MCF 10A (cell line): ENCODE measurements around the gene C1QL1. TPM values are rescaled to one million over a fixed set of nuclear protein-coding genes. Genes with fewer than 3 reads are reported as not detected.

Source experiments
- BruUV-seq: library from RNA; stranded (reverse); fragments of 400-500 nt; replicated peaks from 2 replicates; lab custom pipeline; 2021; lab: Mats Ljungman, UMichigan
- CTCF ChIA-PET: fragments of 300-600 bp; sonication (Branson Sonifier 250); formaldehyde crosslinking; extraction: SDS; loops from one replicate; lab custom pipeline; 2021; ENCODE audit warnings: antibody characterized with exemption, inconsistent platforms; lab: Yijun Ruan, JAX
- POLR2A ChIA-PET: fragments of 300-600, 350-650 bp; sonication (Branson Sonifier 250); formaldehyde crosslinking; extraction: SDS; loops from one replicate; lab custom pipeline; 2020; ENCODE audit warnings: antibody characterized with exemption, inconsistent platforms; lab: Yijun Ruan, JAX
- DNase-seq: peaks from one replicate; pipeline ENCODE4 v3.0.0-alpha.2; 2018; ENCODE audit not compliant: unreplicated experiment
- H3K27ac Mint-ChIP-seq: one replicate; pipeline ENCODE4 v1.8.0; 2022; ENCODE audit warnings: mild to moderate bottlenecking, low read depth, mixed read lengths; ENCODE audit not compliant: unreplicated experiment
- H3K27me3 Mint-ChIP-seq: one replicate; pipeline ENCODE4 v1.8.0; 2022; ENCODE audit warnings: mixed read lengths; ENCODE audit not compliant: insufficient read depth, unreplicated experiment
- H3K36me3 Mint-ChIP-seq: one replicate; pipeline ENCODE4 v1.8.0; 2022; ENCODE audit warnings: mild to moderate bottlenecking, moderate library complexity, mixed read lengths; ENCODE audit not compliant: insufficient read depth, unreplicated experiment
- H3K4me1 Mint-ChIP-seq: one replicate; pipeline ENCODE4 v1.8.0; 2022; ENCODE audit warnings: mixed read lengths; ENCODE audit not compliant: insufficient read depth, unreplicated experiment
- H3K4me3 Mint-ChIP-seq: one replicate; pipeline ENCODE4 v1.8.0; 2022; ENCODE audit warnings: mild to moderate bottlenecking, moderate library complexity, mixed read lengths; ENCODE audit not compliant: unreplicated experiment
- H3K9me3 Mint-ChIP-seq: one replicate; pipeline ENCODE4 v1.8.0; 2022; ENCODE audit warnings: mixed read lengths; ENCODE audit not compliant: unreplicated experiment
- intact Hi-C: fragments of 100-400 bp; cut with micrococcal nuclease; formaldehyde crosslinking; loops from 2 replicates; pipeline ENCODE4 v1.14.1; 2022
- total RNA-seq: library from RNA; stranded (reverse); gene quantifications from 2 replicates; pipeline ENCODE4 v1.2.3, GENCODE V29; 2022
- TF ChIP-seq, protein P1 (sequence below): fragments of 200-600 bp; IDR thresholded peaks from one replicate; pipeline ENCODE4 v1.8.0; 2022; ENCODE audit warnings: antibody characterized with exemption, mild to moderate bottlenecking; ENCODE audit not compliant: unreplicated experiment

C1QL1 gene
- total RNA-seq, 1 experiment from 2014 or later = 0.96 TPM

- no peaks in the 10 kb centered on the region for H3K9me3 Mint-ChIP-seq
- H3K36me3 Mint-ChIP-seq = no peaks in the 10 kb centered on the region
- TF ChIP-seq, protein P1, sequence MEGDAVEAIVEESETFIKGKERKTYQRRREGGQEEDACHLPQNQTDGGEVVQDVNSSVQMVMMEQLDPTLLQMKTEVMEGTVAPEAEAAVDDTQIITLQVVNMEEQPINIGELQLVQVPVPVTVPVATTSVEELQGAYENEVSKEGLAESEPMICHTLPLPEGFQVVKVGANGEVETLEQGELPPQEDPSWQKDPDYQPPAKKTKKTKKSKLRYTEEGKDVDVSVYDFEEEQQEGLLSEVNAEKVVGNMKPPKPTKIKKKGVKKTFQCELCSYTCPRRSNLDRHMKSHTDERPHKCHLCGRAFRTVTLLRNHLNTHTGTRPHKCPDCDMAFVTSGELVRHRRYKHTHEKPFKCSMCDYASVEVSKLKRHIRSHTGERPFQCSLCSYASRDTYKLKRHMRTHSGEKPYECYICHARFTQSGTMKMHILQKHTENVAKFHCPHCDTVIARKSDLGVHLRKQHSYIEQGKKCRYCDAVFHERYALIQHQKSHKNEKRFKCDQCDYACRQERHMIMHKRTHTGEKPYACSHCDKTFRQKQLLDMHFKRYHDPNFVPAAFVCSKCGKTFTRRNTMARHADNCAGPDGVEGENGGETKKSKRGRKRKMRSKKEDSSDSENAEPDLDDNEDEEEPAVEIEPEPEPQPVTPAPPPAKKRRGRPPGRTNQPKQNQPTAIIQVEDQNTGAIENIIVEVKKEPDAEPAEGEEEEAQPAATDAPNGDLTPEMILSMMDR = no peak
- ChIA-PET CTCF (interaction anchor here (0.5 to 3.7 kb wide), 2 partner anchors 107 to 277 kb away, joined by 3 to 15 read pairs; no protein-coding TSS in a partner anchor), POLR2A (interaction anchor here (2.1 kb wide), 1 partner anchor 13 kb away, joined by 5 read pairs; no protein-coding TSS in a partner anchor)
- no peak for DNase-seq
- BruUV-seq = no TSS peak
- no peak overlapping the region for H3K27ac Mint-ChIP-seq
- no peaks in the 10 kb centered on the region for H3K27me3 Mint-ChIP-seq
- intact Hi-C loops = no loop called here
- peaks cover 34% of the 10 kb centered on the region for H3K4me1 Mint-ChIP-seq
- H3K4me3 Mint-ChIP-seq = no peak overlapping the region
These were observed 54.0 kb downstream of the C1QL1 start for GRCh38 chr17:44914148-44914547.

DNA sequence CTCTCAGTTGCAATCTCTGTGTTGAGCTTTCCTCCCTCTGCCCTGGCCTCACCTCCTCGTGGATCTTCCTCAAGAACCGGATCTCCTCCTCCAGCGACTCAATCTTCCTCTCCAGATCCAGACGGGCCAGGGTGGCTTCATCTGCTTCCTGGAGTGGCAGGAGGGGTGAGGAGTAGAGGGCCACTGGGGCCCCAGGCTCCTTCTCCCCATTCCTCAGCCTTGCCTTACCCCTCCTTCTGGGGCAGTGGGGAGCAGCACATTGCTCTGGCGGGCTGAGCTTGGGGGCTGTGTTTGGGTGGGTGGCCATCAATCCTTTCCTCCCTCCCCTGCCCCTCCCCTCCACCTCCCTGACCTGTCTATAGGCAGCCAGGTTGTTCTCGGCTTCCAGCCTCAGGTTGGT lies 54.4 kb downstream of the C1QL1 start:
- peak overlapping the region; percentile 72 for H3K27ac Mint-ChIP-seq
- TF ChIP-seq, protein P1 = no peak
- no TSS peak for BruUV-seq
- H3K27me3 Mint-ChIP-seq = no peaks in the 10 kb centered on the region
- CTCF ChIA-PET = interaction anchor here (0.5 to 3.7 kb wide), 3 partner anchors 13 to 277 kb away, joined by 3 to 15 read pairs (median 13); no protein-coding TSS in a partner anchor
- H3K4me1 Mint-ChIP-seq = peaks cover 35% of the 10 kb centered on the region
- no peaks in the 10 kb centered on the region for H3K36me3 Mint-ChIP-seq
- intact Hi-C loops = no loop called here
- DNase-seq = no peak
- POLR2A ChIA-PET = no interaction called here
- H3K9me3 Mint-ChIP-seq = no peaks in the 10 kb centered on the region
- no peak overlapping the region for H3K4me3 Mint-ChIP-seq

- no peak overlapping the region for H3K4me3 Mint-ChIP-seq
- intact Hi-C loops = no loop called here
- ChIA-PET POLR2A (interaction anchor here (0.6 to 0.8 kb wide), 3 partner anchors 10 to 19 kb away, joined by 3 read pairs; partner anchors contain the start of gene EFTUD2), CTCF (interaction anchor here (2.0 to 3.7 kb wide), 2 partner anchors 12 to 108 kb away, joined by 13 to 15 read pairs; no protein-coding TSS in a partner anchor)
- H3K27me3 Mint-ChIP-seq = no peaks in the 10 kb centered on the region
- peaks cover 35% of the 10 kb centered on the region for H3K4me1 Mint-ChIP-seq
- DNase-seq = no peak
- no peaks in the 10 kb centered on the region for H3K9me3 Mint-ChIP-seq
- H3K27ac Mint-ChIP-seq = peak overlapping the region; percentile 72
- TF ChIP-seq, protein P1 = no peak
- no TSS peak for BruUV-seq
- no peaks in the 10 kb centered on the region for H3K36me3 Mint-ChIP-seq
These were observed 55.1 kb downstream of the C1QL1 start for GRCh38 chr17:44912763-44913544.

DNA sequence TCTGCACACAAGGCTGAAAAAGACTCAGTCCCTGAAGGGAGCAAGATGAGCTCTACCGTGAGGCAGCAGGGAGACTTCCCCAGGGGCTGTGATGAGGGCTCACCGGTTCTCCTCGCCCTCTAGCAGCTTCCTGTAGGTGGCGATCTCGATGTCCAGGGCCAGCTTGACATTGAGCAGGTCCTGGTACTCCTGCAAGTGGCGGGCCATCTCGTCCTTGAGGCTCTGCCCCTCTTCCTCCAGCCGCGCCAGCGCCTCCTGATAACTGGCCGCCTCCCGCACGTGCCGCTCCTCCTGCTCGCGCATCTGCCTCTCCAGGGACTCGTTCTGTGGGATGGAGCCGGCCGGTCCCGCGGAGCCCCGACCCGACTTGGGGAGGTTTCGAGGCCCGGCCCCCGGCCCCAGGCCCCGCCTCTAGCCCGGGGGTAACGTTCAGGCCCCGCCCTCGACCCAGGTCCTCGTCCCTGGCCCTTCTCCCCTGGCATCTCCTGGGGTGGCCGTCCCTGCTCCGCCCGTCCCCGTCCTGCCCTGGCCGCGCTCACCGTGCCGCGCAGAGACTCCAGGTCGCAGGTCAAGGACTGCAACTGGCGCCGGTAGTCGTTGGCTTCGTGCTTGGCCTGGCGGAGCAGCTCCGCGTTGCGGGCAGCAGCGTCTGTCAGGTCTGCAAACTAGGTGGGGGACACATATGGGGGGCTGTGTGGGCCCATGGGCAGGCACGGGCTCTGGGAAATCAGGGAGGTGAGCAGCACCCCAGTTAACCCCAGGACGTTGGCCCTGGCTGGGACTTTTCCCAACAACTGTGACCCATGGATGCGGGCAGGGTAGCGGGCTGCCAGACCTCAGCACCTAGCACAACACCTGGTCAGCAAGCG lies 56.7 kb downstream of the C1QL1 start:
- no peak overlapping the region for H3K4me3 Mint-ChIP-seq

More for the DNA sequence above, 56.7 kb downstream of the C1QL1 start:
- H3K9me3 Mint-ChIP-seq = no peaks in the 10 kb centered on the region
- H3K36me3 Mint-ChIP-seq = no peaks in the 10 kb centered on the region
- intact Hi-C loops = no loop called here
- no peak overlapping the region for H3K27ac Mint-ChIP-seq
- peak; percentile 36 for DNase-seq
- H3K4me1 Mint-ChIP-seq = peaks cover 24% of the 10 kb centered on the region
- ChIA-PET CTCF (interaction anchor here (0.6 to 2.5 kb wide), 4 partner anchors 9 to 382 kb away, joined by 3 to 12 read pairs (median 4); no protein-coding TSS in a partner anchor), POLR2A (no interaction called here)
- no TSS peak for BruUV-seq
- TF ChIP-seq, protein P1 = no peak
- no peaks in the 10 kb centered on the region for H3K27me3 Mint-ChIP-seq
